Neural cell (in vitro differentiated cells): ENCODE measurements around the gene NIPBL. TPM values are rescaled to one million over a fixed set of nuclear protein-coding genes. Genes with fewer than 3 reads are reported as not detected.

Experiments used
- H2AFZ ChIP-seq: fragments of 200-600, 300-800 bp; sonication (generic), shearing (Covaris generic); 2 replicates; pipeline ENCODE4 v1.6.0; 2014; ENCODE audit warnings: low read depth, mild to moderate bottlenecking, antibody characterized with exemption, low read length, moderate library complexity
- H3F3A ChIP-seq: fragments of 200-600 bp; shearing (Covaris generic); 2 replicates; pipeline ENCODE4 v1.6.1; 2016; ENCODE audit warnings: mild to moderate bottlenecking, moderate library complexity, mixed read lengths, antibody characterized with exemption, low read length; ENCODE audit not compliant: insufficient read depth, poor library complexity, severe bottlenecking
- H3K27ac ChIP-seq: fragments of 200-600, 300-800 bp; sonication (generic), shearing (Covaris generic); 2 replicates; pipeline ENCODE4 v1.5.1; 2014; ENCODE audit warnings: mild to moderate bottlenecking, low read length, moderate library complexity
- H3K27me3 ChIP-seq: fragments of 300-800, 200-600 bp; sonication (generic), shearing (Covaris generic); 2 replicates; pipeline ENCODE4 v1.6.0; 2014; ENCODE audit warnings: mild to moderate bottlenecking, low read depth, low read length, moderate library complexity; ENCODE audit not compliant: insufficient read depth
- H3K36me3 ChIP-seq: fragments of 300-800, 200-600 bp; sonication (generic), shearing (Covaris generic); 2 replicates; pipeline ENCODE4 v1.5.1; 2014; ENCODE audit warnings: mild to moderate bottlenecking, antibody characterized with exemption, low read length, moderate library complexity; ENCODE audit not compliant: insufficient read depth
- H3K4me2 ChIP-seq: fragments of 300-800, 200-600 bp; sonication (generic), shearing (Covaris generic); 2 replicates; pipeline ENCODE4 v1.6.0; 2014; ENCODE audit warnings: mild to moderate bottlenecking, low read length
- H3K4me3 ChIP-seq: fragments of 300-800, 200-600 bp; sonication (generic), shearing (Covaris generic); 2 replicates; pipeline ENCODE4 v1.5.1; 2014; ENCODE audit warnings: mild to moderate bottlenecking, low read length, moderate library complexity
- H3K79me2 ChIP-seq: fragments of 200-600 bp; shearing (Covaris generic); replicated peaks from 2 replicates; pipeline ENCODE4 v1.6.0; 2014; ENCODE audit warnings: mild to moderate bottlenecking, low read length, moderate library complexity; ENCODE audit not compliant: insufficient read depth
- H3K9ac ChIP-seq: fragments of 300-800, 200-600 bp; sonication (generic), shearing (Covaris generic); 2 replicates; pipeline ENCODE4 v1.6.1; 2016; ENCODE audit warnings: mild to moderate bottlenecking, low read length, mixed read lengths
- H3K9me2 ChIP-seq: fragments of 200-600 bp; shearing (Covaris generic); 2 replicates; pipeline ENCODE4 v1.6.1; 2016; ENCODE audit warnings: mild to moderate bottlenecking, low read length, mixed read lengths; ENCODE audit not compliant: insufficient read depth
- H3K9me3 ChIP-seq: fragments of 200-600, 300-800 bp; sonication (generic), shearing (Covaris generic); 2 replicates; pipeline ENCODE4 v1.6.1; 2016; ENCODE audit warnings: mild to moderate bottlenecking, mixed run types, low read length, moderate library complexity, mixed read lengths
- H4K20me1 ChIP-seq: fragments of 200-600 bp; shearing (Covaris generic); 2 replicates; pipeline ENCODE4 v1.6.1; 2016; ENCODE audit warnings: mild to moderate bottlenecking, mixed run types; ENCODE audit not compliant: insufficient read depth
- CTCF ChIP-seq: fragments of 450-650 bp; IDR thresholded peaks from 2 replicates; pipeline ENCODE4 v1.5.1; 2014; ENCODE audit warnings: antibody characterized with exemption, mild to moderate bottlenecking, moderate library complexity; ENCODE audit not compliant: poor library complexity, severe bottlenecking
- EP300 ChIP-seq: fragments of 450-650 bp; conservative IDR thresholded peaks from 2 replicates; pipeline ENCODE4 v1.6.1; 2014; ENCODE audit warnings: antibody characterized with exemption, mild to moderate bottlenecking, moderate library complexity; ENCODE audit not compliant: poor library complexity, severe bottlenecking
- EZH2 ChIP-seq: fragments of 200-600, 300-800 bp; shearing (Covaris generic), sonication (generic); IDR thresholded peaks from 2 replicates; pipeline ENCODE4 v1.6.1; 2014; ENCODE audit warnings: antibody characterized with exemption, low read length, borderline replicate concordance, mild to moderate bottlenecking; ENCODE audit not compliant: insufficient read depth, poor library complexity, severe bottlenecking
- MXI1 ChIP-seq: fragments of 450-650 bp; conservative IDR thresholded peaks from 2 replicates; pipeline ENCODE4 v1.6.1; 2014; ENCODE audit warnings: antibody characterized with exemption, mild to moderate bottlenecking; ENCODE audit not compliant: poor library complexity, severe bottlenecking
- POLR2AphosphoS5 ChIP-seq: IDR thresholded peaks from 2 replicates; pipeline ENCODE4 v1.6.1; 2012
- RAD21 ChIP-seq: fragments of 450-650 bp; conservative IDR thresholded peaks from 2 replicates; pipeline ENCODE4 v1.6.1; 2014; ENCODE audit warnings: antibody characterized with exemption, mild to moderate bottlenecking, moderate library complexity
- SMC3 ChIP-seq: fragments of 450-650 bp; conservative IDR thresholded peaks from 2 replicates; pipeline ENCODE4 v1.6.1; 2014; ENCODE audit warnings: antibody characterized with exemption, mild to moderate bottlenecking, moderate library complexity; ENCODE audit not compliant: poor library complexity
- TAF1 ChIP-seq: IDR thresholded peaks from 2 replicates; pipeline ENCODE4 v1.6.1; 2012; ENCODE audit warnings: low read depth
- polyA plus RNA-seq: library from polyadenylated mRNA; depleted of rRNA; stranded (reverse); fragments of >200 nt; gene quantifications from 2 replicates; pipeline ENCODE4 v1.2.3, GENCODE V29; 2014
- TF ChIP-seq, protein P1 (sequence below): IDR thresholded peaks from 2 replicates; pipeline ENCODE4 v1.6.1; 2012; ENCODE audit warnings: borderline replicate concordance

NIPBL gene
- polyA plus RNA-seq, 1 donor from 2014 or later, result 27.5 TPM

DNA sequence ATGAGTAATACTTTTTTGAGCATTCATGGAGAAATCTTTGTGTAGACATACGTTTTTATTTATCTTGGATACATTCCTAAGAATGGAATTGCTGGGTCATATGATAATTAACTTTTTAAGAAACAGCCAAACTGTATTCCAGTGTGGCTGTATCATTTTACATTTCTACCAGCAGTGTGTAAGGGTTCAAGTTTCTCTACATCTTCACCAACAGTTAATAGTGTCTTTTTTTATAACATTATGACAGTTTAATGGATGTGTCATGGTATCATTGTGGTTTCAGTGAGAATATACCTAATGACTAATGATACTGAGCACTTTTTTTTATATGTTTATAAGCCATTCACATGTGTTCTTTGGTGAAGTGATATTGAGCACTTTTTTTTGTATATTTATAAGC, 52.4 kb downstream of the NIPBL start:
- Histone ChIP-seq H3K4me2 (no peak overlapping the region), H3K9me2 (no peaks in the 10 kb centered on the region), H3K79me2 (peaks cover 92% of the 10 kb centered on the region), H3K36me3 (no peaks in the 10 kb centered on the region), H3F3A (no peaks in the 10 kb centered on the region), H3K27me3 (no peaks in the 10 kb centered on the region), H3K27ac (no peak overlapping the region), H4K20me1 (no peaks in the 10 kb centered on the region), H3K9me3 (no peaks in the 10 kb centered on the region), H2AFZ (no peak overlapping the region), H3K4me3 (no peak overlapping the region), H3K9ac (no peak overlapping the region)
- no peak for TF ChIP-seq RAD21
- TF ChIP-seq POLR2AphosphoS5, result no peak
- TF ChIP-seq MXI1, result no peak
- no peak for TF ChIP-seq CTCF
- no peak for TF ChIP-seq EZH2
- TF ChIP-seq, protein P1, sequence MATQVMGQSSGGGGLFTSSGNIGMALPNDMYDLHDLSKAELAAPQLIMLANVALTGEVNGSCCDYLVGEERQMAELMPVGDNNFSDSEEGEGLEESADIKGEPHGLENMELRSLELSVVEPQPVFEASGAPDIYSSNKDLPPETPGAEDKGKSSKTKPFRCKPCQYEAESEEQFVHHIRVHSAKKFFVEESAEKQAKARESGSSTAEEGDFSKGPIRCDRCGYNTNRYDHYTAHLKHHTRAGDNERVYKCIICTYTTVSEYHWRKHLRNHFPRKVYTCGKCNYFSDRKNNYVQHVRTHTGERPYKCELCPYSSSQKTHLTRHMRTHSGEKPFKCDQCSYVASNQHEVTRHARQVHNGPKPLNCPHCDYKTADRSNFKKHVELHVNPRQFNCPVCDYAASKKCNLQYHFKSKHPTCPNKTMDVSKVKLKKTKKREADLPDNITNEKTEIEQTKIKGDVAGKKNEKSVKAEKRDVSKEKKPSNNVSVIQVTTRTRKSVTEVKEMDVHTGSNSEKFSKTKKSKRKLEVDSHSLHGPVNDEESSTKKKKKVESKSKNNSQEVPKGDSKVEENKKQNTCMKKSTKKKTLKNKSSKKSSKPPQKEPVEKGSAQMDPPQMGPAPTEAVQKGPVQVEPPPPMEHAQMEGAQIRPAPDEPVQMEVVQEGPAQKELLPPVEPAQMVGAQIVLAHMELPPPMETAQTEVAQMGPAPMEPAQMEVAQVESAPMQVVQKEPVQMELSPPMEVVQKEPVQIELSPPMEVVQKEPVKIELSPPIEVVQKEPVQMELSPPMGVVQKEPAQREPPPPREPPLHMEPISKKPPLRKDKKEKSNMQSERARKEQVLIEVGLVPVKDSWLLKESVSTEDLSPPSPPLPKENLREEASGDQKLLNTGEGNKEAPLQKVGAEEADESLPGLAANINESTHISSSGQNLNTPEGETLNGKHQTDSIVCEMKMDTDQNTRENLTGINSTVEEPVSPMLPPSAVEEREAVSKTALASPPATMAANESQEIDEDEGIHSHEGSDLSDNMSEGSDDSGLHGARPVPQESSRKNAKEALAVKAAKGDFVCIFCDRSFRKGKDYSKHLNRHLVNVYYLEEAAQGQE, result no peak
- TF ChIP-seq SMC3, result no peak
- no peak for TF ChIP-seq TAF1
- no peak for TF ChIP-seq EP300

DNA sequence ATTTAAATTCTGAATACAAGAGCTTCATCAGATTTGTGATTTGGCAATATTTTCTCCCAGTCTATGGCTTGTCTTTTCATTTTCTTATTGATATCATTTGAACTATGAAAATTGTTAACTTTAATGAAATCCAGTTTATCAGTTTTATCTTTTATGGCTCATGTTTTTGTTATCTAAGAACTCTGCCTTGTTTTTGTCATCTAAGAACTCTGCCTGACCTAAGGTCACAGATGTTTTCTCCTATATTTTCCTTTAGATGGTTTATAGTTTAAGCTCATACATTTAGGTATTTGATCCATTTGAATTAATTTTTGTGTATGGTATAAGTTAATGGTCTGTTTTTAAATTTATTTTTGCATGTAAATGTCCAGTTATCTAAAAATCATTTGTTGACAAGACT, 52.9 kb downstream of the NIPBL start:
- no peak overlapping the region for H3K4me2 ChIP-seq
- no peaks in the 10 kb centered on the region for H3K36me3 ChIP-seq
- peaks cover 92% of the 10 kb centered on the region for H3K79me2 ChIP-seq
- no peak overlapping the region for H2AFZ ChIP-seq
- no peak overlapping the region for H3K4me3 ChIP-seq
- no peaks in the 10 kb centered on the region for H4K20me1 ChIP-seq
- H3F3A ChIP-seq, result no peaks in the 10 kb centered on the region
- H3K9ac ChIP-seq, result no peak overlapping the region
- H3K27ac ChIP-seq, result no peak overlapping the region
- H3K27me3 ChIP-seq, result no peaks in the 10 kb centered on the region
- TF ChIP-seq CTCF (no peak), EP300 (no peak), POLR2AphosphoS5 (no peak), RAD21 (no peak), MXI1 (no peak), SMC3 (no peak), EZH2 (no peak), TAF1 (no peak)
- TF ChIP-seq, protein P1, result no peak
- no peaks in the 10 kb centered on the region for H3K9me2 ChIP-seq
- no peaks in the 10 kb centered on the region for H3K9me3 ChIP-seq
